Liver (tissue), 9 donors: ENCODE measurements around the gene CMIP. TPM values are rescaled to one million over a fixed set of nuclear protein-coding genes. Genes with fewer than 3 reads are reported as not detected.

ENCODE experiments used
- DNase-seq: peaks from one replicate; pipeline ENCODE4 v3.0.0-alpha.2; 2017; ENCODE audit warnings: low spot score
- H3K27ac ChIP-seq, 2 donors: one replicate each; pipeline ENCODE4 v1.7.0; 2013; ENCODE audit warnings: inconsistent platforms in 2 of 2, low read length in 2 of 2, control low read depth in 1 of 2, low read depth in 1 of 2, mild to moderate bottlenecking in 1 of 2
- H3K27me3 ChIP-seq, 4 donors: one replicate each; pipeline versions ENCODE4 v1.6.1 to v1.7.0; 2013; ENCODE audit warnings: low read length in 3 of 4, inconsistent platforms in 1 of 4, mild to moderate bottlenecking in 1 of 4, moderate library complexity in 1 of 4; ENCODE audit not compliant: control insufficient read depth in 4 of 4, insufficient read depth in 4 of 4
- H3K36me3 ChIP-seq, 4 donors: one replicate each; pipeline versions ENCODE4 v1.6.1 to v1.7.0; 2013; ENCODE audit warnings: low read length in 3 of 4, mild to moderate bottlenecking in 3 of 4, low read depth in 1 of 4, moderate library complexity in 1 of 4; ENCODE audit not compliant: control insufficient read depth in 4 of 4, insufficient read depth in 3 of 4
- H3K4me1 ChIP-seq, 4 donors: one replicate each; pipeline versions ENCODE4 v1.6.1 to v1.7.0; 2013; ENCODE audit warnings: low read length in 3 of 4, mild to moderate bottlenecking in 3 of 4, moderate library complexity in 1 of 4; ENCODE audit not compliant: control insufficient read depth in 4 of 4, insufficient read depth in 4 of 4
- H3K4me3 ChIP-seq, 3 donors: one replicate each; pipeline versions ENCODE4 v1.6.1 to v1.7.0; 2013; ENCODE audit warnings: low read length in 3 of 3, control low read depth in 1 of 3, low read depth in 1 of 3, mild to moderate bottlenecking in 1 of 3
- H3K9ac ChIP-seq, 2 donors: one replicate each; pipeline ENCODE4 v1.7.0; 2013; ENCODE audit warnings: low read length in 2 of 2, mild to moderate bottlenecking in 2 of 2, moderate library complexity in 2 of 2, control low read depth in 1 of 2, low read depth in 1 of 2
- H3K9me3 ChIP-seq, 4 donors: one replicate each; pipeline versions ENCODE4 v1.6.1 to v1.7.0; 2013; ENCODE audit warnings: low read length in 3 of 4; ENCODE audit not compliant: control insufficient read depth in 4 of 4
- ATF3 ChIP-seq: IDR thresholded peaks from 2 replicates; pipeline ENCODE4 v1.6.1; 2016; ENCODE audit warnings: antibody characterized with exemption
- EGR1 ChIP-seq, 2 donors: IDR thresholded peaks; 2 replicates each; pipeline ENCODE4 v1.6.1; 2016 to 2018; ENCODE audit warnings: antibody characterized with exemption in 2 of 2, low read depth in 2 of 2
- FOXA1 ChIP-seq: IDR thresholded peaks from 2 replicates; pipeline ENCODE4 v1.6.1; 2016; ENCODE audit warnings: antibody characterized with exemption
- FOXA2 ChIP-seq: IDR thresholded peaks from 2 replicates; pipeline ENCODE4 v1.6.1; 2016; ENCODE audit warnings: antibody characterized with exemption
- GABPA ChIP-seq, 2 donors: IDR thresholded peaks in 1 of 2; conservative IDR thresholded peaks in 1 of 2; 2 replicates each; pipeline ENCODE4 v1.6.1; 2016; ENCODE audit warnings: antibody characterized with exemption in 2 of 2, mild to moderate bottlenecking in 1 of 2, moderate library complexity in 1 of 2
- HNF4A ChIP-seq, 2 donors: conservative IDR thresholded peaks; 2 replicates each; pipeline ENCODE4 v1.6.1; 2016; ENCODE audit warnings: antibody characterized with exemption in 2 of 2, mild to moderate bottlenecking in 2 of 2
- HNF4G ChIP-seq: IDR thresholded peaks from 2 replicates; pipeline ENCODE4 v1.6.1; 2016; ENCODE audit warnings: antibody characterized with exemption
- JUND ChIP-seq, 2 donors: IDR thresholded peaks; 2 replicates each; pipeline ENCODE4 v1.6.1; 2016; ENCODE audit warnings: antibody characterized with exemption in 2 of 2
- MAX ChIP-seq: IDR thresholded peaks from 2 replicates; pipeline ENCODE4 v1.6.1; 2016; ENCODE audit warnings: antibody characterized with exemption
- RAD21 ChIP-seq, 2 donors: IDR thresholded peaks; 2 replicates each; pipeline ENCODE4 v1.6.1; 2016; ENCODE audit warnings: antibody characterized with exemption in 2 of 2, mild to moderate bottlenecking in 2 of 2
- REST ChIP-seq: IDR thresholded peaks from 2 replicates; pipeline ENCODE4 v1.6.1; 2016; ENCODE audit warnings: antibody characterized with exemption, mild to moderate bottlenecking
- RXRA ChIP-seq, 2 donors: IDR thresholded peaks; 2 replicates each; pipeline ENCODE4 v1.6.1; 2017 to 2018; ENCODE audit warnings: antibody characterized with exemption in 2 of 2, mild to moderate bottlenecking in 1 of 2
- SP1 ChIP-seq: IDR thresholded peaks from 2 replicates; pipeline ENCODE4 v1.6.1; 2018; ENCODE audit warnings: antibody characterized with exemption, mild to moderate bottlenecking
- TAF1 ChIP-seq: conservative IDR thresholded peaks from 2 replicates; pipeline ENCODE4 v1.6.1; 2016; ENCODE audit warnings: antibody characterized with exemption, mild to moderate bottlenecking
- YY1 ChIP-seq: IDR thresholded peaks from 2 replicates; pipeline ENCODE4 v1.6.1; 2016; ENCODE audit warnings: antibody characterized with exemption, mild to moderate bottlenecking
- ZBTB33 ChIP-seq: IDR thresholded peaks from 2 replicates; pipeline ENCODE4 v1.6.1; 2016; ENCODE audit warnings: antibody characterized with exemption
- WGBS: extraction: QIAGEN DNeasy Blood & Tissue Kit; methylation state at CpG from one replicate; pipeline ENCODE4 v1.1.7; 2013; 5-methylcytosine and 5-hydroxymethylcytosine counted together
- polyA plus RNA-seq, 2 donors: library from polyadenylated mRNA; stranded (reverse) in 1 of 2; unstranded in 1 of 2; fragments of 200-250 nt in 1 of 2; fragments of >200 nt in 1 of 2; fragmentation: Nextera tagmentation in 1 of 2; extraction: Ambion mirVana in 1 of 2; gene quantifications; one replicate each; pipeline versions ENCODE4 v1.2.1 to v1.2.3, GENCODE V29; 2013 to 2015
- total RNA-seq, 2 donors: library from RNA; depleted of rRNA; stranded (reverse); fragments of >200 nt; gene quantifications; one replicate each; pipeline ENCODE4 v1.2.3, GENCODE V29; 2014
- donor health status: healthy.
- donor health status: healthy.
- donor health status: healthy.
- donor health status: healthy.
- donor health status: healthy.

The CMIP gene
- total and polyA plus RNA-seq, 4 donors: 1.7 to 15.6 (median 10.1) TPM

GRCh38 chr16:81590714-81591544, 146.3 kb downstream of the CMIP start (continued):
- TF ChIP-seq ZBTB33 (no peak), RXRA (IDR thresholded peaks at IDR 0.05) (no peak), JUND (IDR thresholded peaks at IDR 0.05) (no peak), ATF3 (no peak), EGR1 (IDR thresholded peaks at IDR 0.05; ENCODE audit: low read depth in 2 of 2) (no peak), MAX (no peak), YY1 (no peak)

GRCh38 chr16:81591545-81591870, 146.9 kb downstream of the CMIP start:
- DNase-seq: no peak
- Histone ChIP-seq H3K27ac (no peak overlapping the region), H3K4me3 (no peak overlapping the region), H3K9me3 (no peaks in the 10 kb centered on the region), H3K4me1 (peaks cover 0 to 20% (median 8%) of the 10 kb centered on the region in 4 donors), H3K27me3 (no peaks in the 10 kb centered on the region), H3K9ac (no peak overlapping the region), H3K36me3 (no peaks in the 10 kb centered on the region)
- 94% methylated on average over 2 of the region's 2 CpGs for WGBS
- no peak for TF ChIP-seq MAX
- no peak for TF ChIP-seq ATF3
- no peak for TF ChIP-seq HNF4G
- TF ChIP-seq FOXA1: no peak
- TF ChIP-seq HNF4A (conservative IDR thresholded peaks at IDR 0.05): no peak
- TF ChIP-seq EGR1 (IDR thresholded peaks at IDR 0.05; ENCODE audit: low read depth in 2 of 2): no peak
- TF ChIP-seq TAF1: no peak
- no peak for TF ChIP-seq GABPA (IDR thresholded peaks at IDR 0.05 in 1 of 2, conservative IDR thresholded peaks at IDR 0.05 in 1 of 2)
- TF ChIP-seq SP1: no peak
- TF ChIP-seq RAD21 (IDR thresholded peaks at IDR 0.05): no peak
- no peak for TF ChIP-seq FOXA2
- TF ChIP-seq ZBTB33: no peak
- no peak for TF ChIP-seq REST
